Lower leg skin (tissue), 3 donors: ENCODE measurements around the gene RBM33.

Source experiments
- POLR2A ChIP-seq, 2 donors: fragments of 450-650 bp; IDR thresholded peaks; one replicate each; pipeline ENCODE4 v1.6.1; 2016 to 2017; ENCODE audit warnings: antibody characterized with exemption in 2 of 2, mild to moderate bottlenecking in 1 of 2, moderate library complexity in 1 of 2
- TF ChIP-seq, protein P1 (sequence below), 3 donors: fragments of 450-650 bp; IDR thresholded peaks; one replicate each; pipeline ENCODE4 v1.5.1; 2016; ENCODE audit warnings: antibody characterized with exemption in 3 of 3, mild to moderate bottlenecking in 3 of 3, moderate library complexity in 2 of 3

DNA sequence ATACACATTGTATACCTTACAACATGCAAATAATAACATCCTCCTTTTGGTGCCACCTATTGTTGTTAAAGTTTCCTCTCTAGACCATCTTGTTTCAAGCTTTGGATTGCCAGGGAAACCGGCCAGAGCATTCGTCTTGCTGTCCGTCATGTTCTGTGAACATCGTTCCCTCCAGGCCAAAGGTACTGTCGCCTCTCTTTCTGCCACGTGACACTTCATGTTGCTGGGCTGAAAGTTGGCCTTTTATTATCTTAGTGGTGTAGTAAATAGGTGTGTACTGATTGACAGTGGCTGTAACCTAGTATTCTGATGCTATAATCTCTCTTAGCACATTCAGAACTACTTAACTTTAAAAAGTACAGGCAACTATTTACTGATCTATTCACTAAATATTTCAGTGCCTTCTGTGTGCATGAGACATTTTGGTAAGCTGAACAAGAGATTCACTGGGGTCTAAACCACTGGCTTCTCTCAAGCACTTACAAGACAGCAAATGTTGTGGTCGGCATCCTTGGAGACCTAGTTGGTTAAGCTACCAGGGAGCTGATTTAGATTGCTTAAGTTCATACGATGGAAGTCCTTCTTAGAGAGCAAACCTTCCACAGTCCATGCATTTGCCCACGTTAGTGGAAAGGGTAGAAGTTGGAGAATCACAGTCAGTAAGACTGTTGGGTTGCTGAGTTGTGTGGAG lies 115.4 kb downstream of the RBM33 start:
- TF ChIP-seq POLR2A (IDR thresholded peaks at IDR 0.05) = no peak
- TF ChIP-seq, protein P1, sequence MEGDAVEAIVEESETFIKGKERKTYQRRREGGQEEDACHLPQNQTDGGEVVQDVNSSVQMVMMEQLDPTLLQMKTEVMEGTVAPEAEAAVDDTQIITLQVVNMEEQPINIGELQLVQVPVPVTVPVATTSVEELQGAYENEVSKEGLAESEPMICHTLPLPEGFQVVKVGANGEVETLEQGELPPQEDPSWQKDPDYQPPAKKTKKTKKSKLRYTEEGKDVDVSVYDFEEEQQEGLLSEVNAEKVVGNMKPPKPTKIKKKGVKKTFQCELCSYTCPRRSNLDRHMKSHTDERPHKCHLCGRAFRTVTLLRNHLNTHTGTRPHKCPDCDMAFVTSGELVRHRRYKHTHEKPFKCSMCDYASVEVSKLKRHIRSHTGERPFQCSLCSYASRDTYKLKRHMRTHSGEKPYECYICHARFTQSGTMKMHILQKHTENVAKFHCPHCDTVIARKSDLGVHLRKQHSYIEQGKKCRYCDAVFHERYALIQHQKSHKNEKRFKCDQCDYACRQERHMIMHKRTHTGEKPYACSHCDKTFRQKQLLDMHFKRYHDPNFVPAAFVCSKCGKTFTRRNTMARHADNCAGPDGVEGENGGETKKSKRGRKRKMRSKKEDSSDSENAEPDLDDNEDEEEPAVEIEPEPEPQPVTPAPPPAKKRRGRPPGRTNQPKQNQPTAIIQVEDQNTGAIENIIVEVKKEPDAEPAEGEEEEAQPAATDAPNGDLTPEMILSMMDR (IDR thresholded peaks at IDR 0.05) = no peak
